ENCODE measurements around the gene MAS1L.

DNA sequence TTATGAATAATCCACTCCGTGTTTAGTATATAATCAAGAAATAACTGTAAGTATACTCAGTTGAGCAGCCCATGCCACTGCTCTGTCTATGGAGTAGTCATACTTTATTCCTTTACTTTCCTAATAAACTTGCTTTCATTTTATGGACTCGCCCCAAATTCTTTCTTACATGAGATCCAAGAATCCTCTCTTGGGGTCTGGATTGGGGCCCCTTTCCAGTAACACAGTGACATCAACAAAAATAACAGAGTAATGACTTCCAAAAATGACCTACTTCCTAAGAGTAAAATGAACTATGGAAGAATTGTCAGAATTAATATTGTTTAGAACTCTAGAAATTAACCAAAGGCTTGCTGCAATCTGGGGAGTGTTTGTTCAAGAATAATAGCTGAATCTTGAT is 22.0 kb downstream of the MAS1L start:
- TF ChIP-seq, protein P1, sequence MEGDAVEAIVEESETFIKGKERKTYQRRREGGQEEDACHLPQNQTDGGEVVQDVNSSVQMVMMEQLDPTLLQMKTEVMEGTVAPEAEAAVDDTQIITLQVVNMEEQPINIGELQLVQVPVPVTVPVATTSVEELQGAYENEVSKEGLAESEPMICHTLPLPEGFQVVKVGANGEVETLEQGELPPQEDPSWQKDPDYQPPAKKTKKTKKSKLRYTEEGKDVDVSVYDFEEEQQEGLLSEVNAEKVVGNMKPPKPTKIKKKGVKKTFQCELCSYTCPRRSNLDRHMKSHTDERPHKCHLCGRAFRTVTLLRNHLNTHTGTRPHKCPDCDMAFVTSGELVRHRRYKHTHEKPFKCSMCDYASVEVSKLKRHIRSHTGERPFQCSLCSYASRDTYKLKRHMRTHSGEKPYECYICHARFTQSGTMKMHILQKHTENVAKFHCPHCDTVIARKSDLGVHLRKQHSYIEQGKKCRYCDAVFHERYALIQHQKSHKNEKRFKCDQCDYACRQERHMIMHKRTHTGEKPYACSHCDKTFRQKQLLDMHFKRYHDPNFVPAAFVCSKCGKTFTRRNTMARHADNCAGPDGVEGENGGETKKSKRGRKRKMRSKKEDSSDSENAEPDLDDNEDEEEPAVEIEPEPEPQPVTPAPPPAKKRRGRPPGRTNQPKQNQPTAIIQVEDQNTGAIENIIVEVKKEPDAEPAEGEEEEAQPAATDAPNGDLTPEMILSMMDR (IDR thresholded peaks at IDR 0.05; ENCODE audit: low read length), result no peak
- TF ChIP-seq EZH2 (IDR thresholded peaks at IDR 0.05; ENCODE audit: borderline replicate concordance, low read length), result no peak

All from OCI-LY1 (cell line).